GM10248 (cell line): Measurements from ENCODE around the gene ZMYND12.

Experiments used
- CTCF ChIA-PET: fragments of 300-600 bp; sonication (Branson Sonifier 250); formaldehyde crosslinking; extraction: SDS; loops from one replicate; lab custom pipeline; 2021; ENCODE audit warnings: antibody characterized with exemption; lab: Yijun Ruan, JAX
- POLR2A ChIA-PET: fragments of 350-650 bp; sonication (Branson Sonifier 250); formaldehyde crosslinking; extraction: SDS; loops from one replicate; lab custom pipeline; 2020; ENCODE audit warnings: antibody characterized with exemption; lab: Yijun Ruan, JAX
- DNase-seq: peaks from one replicate; pipeline ENCODE4 v3.0.0; 2012; ENCODE audit errors: extremely low spot score
- TF ChIP-seq, protein P1 (sequence below): IDR thresholded peaks from 2 replicates; pipeline ENCODE4 v1.5.1; 2012; ENCODE audit warnings: mild to moderate bottlenecking, low read depth; ENCODE audit errors: extremely low read depth, missing control alignments, control extremely low read depth

The ZMYND12 gene

DNA sequence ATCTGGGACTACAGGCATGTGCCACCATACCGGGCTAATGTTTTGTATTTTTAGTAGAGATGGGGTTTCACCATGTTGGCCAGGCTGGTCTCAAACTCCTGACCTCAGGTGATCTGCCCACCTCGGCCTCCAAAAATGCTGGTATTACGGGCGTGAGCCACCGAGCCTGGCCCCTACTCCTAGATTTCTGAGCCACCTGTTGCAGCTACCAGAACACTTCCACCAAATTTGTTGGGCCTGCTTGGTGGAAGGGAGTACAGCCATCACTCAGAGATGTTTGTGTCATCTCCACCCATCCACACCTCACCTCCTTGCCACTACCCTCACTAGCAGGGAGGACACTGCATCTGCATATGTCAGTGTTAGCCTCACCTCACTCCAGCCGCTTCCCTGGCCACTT lies 69.8 kb downstream of the ZMYND12 start:
- POLR2A ChIA-PET, result no interaction called here
- TF ChIP-seq, protein P1, sequence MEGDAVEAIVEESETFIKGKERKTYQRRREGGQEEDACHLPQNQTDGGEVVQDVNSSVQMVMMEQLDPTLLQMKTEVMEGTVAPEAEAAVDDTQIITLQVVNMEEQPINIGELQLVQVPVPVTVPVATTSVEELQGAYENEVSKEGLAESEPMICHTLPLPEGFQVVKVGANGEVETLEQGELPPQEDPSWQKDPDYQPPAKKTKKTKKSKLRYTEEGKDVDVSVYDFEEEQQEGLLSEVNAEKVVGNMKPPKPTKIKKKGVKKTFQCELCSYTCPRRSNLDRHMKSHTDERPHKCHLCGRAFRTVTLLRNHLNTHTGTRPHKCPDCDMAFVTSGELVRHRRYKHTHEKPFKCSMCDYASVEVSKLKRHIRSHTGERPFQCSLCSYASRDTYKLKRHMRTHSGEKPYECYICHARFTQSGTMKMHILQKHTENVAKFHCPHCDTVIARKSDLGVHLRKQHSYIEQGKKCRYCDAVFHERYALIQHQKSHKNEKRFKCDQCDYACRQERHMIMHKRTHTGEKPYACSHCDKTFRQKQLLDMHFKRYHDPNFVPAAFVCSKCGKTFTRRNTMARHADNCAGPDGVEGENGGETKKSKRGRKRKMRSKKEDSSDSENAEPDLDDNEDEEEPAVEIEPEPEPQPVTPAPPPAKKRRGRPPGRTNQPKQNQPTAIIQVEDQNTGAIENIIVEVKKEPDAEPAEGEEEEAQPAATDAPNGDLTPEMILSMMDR, result no peak

DNA sequence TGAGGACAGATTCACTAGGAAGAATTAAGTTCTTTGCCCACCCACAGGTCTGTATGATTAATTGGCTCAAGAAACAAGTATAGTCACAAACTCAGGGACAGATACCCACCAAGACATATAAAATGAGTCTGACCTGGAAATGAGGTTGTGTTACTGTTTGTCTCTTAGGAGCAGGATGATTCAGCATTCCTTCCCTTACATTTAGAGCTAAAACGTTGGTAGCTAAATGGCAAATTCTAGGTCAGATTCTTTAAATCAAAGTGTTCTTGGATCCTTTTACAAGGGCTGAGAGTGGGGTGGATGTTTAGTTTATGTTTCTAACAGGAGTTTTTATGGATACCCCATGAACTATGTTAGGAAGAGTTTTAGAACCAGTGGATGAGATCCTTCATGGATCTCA lies 70.5 kb downstream of the ZMYND12 start:
- ChIA-PET CTCF (interaction anchor here (1.2 kb wide), 1 partner anchor 44 kb away, joined by 3 read pairs; no protein-coding TSS in a partner anchor), POLR2A (no interaction called here)
- TF ChIP-seq, protein P1, result no peak
- DNase-seq, result no peak

More for the DNA sequence above, 69.8 kb downstream of the ZMYND12 start:
- CTCF ChIA-PET, result no interaction called here
- no peak for DNase-seq

DNA sequence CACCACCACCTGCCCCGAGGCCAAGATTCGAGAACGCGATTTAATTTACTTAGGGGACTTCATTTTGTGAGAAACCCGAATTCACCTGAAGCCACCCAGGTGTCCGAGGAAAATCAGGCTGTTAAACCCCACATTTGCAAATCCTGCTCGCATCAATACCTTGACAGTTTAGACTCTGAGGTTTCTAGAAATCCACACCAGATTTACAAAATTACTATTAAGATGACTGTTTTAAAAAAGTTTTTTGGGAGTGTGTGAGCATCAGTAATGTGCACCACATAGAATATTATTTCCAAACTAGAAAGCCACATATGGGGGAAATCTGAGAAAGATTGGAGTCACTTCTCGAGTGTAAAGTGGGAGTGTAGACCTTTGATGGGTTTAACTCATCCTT lies 74.5 kb downstream of the ZMYND12 start:
- no peak for DNase-seq
- TF ChIP-seq, protein P1, result no peak
- CTCF ChIA-PET, result interaction anchor here (1.3 kb wide), 1 partner anchor 37 kb away, joined by 4 read pairs; no protein-coding TSS in a partner anchor
- POLR2A ChIA-PET, result no interaction called here

DNA sequence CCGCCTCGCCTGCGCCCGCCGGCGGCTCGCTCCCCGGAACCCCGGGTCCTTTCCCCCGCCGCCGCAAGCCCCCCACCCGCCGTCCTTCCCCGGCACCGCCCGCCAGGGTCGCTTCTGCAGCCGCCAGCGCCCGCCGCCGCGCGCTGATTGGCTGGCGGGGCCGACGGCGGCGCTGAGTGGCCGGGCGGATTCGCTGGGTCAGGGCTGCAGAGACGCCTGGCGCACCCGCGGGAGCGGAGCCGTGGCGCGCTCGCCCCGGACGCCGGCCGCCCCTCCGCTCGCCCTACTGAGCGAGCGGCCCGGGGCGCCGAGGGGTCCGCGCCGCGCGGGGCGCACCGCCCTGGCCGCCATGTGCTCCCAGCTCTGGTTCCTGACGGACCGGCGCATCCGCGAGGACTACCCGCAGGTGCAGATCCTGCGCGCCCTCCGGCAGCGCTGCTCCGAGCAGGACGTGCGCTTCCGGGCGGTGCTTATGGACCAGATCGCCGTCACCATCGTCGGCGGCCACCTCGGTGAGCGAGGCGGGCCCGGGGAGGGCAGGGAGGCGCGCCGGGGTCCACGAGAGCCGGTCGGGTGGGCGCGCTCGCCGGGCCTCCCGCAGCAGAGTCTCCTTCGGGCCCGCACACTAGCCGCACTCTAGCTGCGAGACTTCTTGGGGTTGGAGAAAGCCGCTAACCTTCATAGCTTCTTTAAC lies 75.1 kb downstream of the ZMYND12 start, which contains the start of gene RIMKLA:
Gene RIMKLA (plus strand): TSS at position 207 of the 694 bp plus-strand sequence. CDS start 143 bp downstream, at position 350.
- DNase-seq, result peak; percentile 91
- ChIA-PET POLR2A (no interaction called here), CTCF (interaction anchor here (1.3 kb wide), 1 partner anchor 36 kb away, joined by 4 read pairs; no protein-coding TSS in a partner anchor)
- TF ChIP-seq, protein P1, result no peak
